ENCODE results near the gene TPSAB1. TPM values are rescaled to one million over a fixed set of nuclear protein-coding genes. Genes with fewer than 3 reads are reported as not detected.
A peak's percentile ranks its signal among the peaks of the same experiment; 100 is the strongest.

The TPSAB1 gene
- total RNA-seq, 1 experiment from 2014 or later, result not detected

GRCh38 chr16:1285669-1286512, 45.4 kb downstream of the TPSAB1 start:
- DNase-seq (ENCODE audit: low spot score), result no peak

GRCh38 chr16:1286513-1287094, 46.1 kb downstream of the TPSAB1 start:
- no peak for DNase-seq (ENCODE audit: low spot score)

- DNase-seq (ENCODE audit: low spot score), result no peak
Observed at GRCh38 chr16:1287982-1288670, 47.6 kb downstream of the TPSAB1 start.

DNA sequence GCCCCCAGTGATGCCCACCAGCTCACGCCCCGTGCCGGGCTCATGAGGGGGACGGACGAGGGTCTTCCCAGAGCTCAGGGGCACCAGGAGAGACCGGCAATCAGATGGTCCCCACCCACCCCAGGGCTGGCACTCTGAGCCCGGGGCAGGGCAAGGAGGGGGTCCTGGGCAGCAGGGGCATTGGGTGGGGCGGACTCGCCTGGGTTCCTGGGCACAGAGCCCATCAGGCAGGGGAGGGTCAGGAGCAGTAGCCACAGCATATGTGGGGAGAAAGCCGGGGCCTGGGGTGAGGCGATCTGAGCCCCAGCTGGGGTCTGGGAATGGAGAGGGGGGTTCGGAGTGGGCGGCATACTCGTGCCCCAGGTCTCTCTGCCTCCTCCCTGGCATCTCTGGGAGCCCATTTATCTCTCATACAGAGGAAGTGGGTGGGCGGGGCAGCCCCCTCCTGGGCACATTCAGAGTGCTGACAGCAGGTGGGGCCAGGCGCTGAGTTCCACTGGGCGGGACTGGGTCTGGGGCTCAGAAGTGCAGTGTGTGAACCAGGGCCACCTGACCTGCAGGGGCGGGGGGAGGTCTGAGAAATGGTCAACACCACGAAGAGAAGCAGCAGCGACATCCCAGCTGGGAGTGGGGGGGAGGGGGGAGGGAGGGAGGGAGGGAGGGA, 48.4 kb downstream of the TPSAB1 start:
- DNase-seq (ENCODE audit: low spot score), result no peak

DNA sequence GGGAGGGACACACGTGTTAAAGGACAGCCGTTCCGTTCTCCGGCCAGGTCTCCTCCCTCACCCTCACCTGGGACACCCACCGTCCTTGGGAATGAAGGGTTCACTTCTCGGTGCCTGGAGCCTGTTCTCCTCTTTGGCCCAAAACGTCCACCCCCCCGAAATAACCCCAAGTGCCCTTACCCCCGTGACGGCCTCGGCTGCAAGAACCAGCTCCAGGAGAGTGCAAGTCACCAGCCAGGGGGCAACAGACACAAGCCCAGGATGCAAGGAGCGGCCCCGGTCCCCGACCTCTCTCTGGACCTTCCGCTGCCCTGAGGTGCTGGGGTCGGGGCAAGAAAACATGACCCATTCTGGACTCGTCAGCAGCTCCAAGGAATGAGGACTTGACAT, 49.0 kb downstream of the TPSAB1 start:
- no peak for DNase-seq (ENCODE audit: low spot score)

DNA sequence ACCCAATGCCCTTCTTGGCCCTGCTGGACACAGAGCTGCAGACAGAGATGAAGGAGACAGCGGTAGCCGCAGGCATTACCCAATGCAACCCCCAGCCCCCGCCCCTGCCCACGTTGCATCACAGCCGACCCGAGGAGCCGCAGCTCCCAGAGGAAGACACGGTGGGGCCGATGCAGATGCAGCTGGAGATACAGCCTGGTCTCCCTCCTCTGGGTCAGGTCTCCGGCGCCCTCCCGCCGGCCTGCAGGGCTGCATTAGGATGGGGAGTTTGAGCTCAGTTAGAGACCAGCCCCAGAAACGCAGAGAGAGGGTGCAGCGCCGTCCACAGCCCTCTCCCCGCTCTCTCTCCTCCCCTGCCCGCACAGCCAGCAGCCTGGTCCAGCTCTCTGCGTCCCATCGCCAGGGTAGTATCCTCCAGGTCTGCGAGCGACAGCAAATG, 49.6 kb downstream of the TPSAB1 start:
- no peak for DNase-seq (ENCODE audit: low spot score)

GRCh38 chr16:1290860-1291575, 50.5 kb downstream of the TPSAB1 start:
- peak; percentile 31 for DNase-seq (ENCODE audit: low spot score)

- DNase-seq (ENCODE audit: low spot score), result no peak
Observed at GRCh38 chr16:1291576-1291974, 51.1 kb downstream of the TPSAB1 start.

Other genes with a start within 250 kb of the TPSAB1 start
- gene SSTR5, start 168.0 kb upstream of the TPSAB1 start, total RNA-seq (2014; rRNA removed; shearing (Covaris generic)), result 1.6 and 5.1 TPM in 2 replicates
- 0.10 TPM in 1 of 2 replicates, not detected in the other for gene C1QTNF8, start 144.5 kb upstream of the TPSAB1 start, total RNA-seq (2014; rRNA removed; shearing (Covaris generic))
- 0.56 and 0.65 TPM in 2 replicates for gene CACNA1H, start 87.6 kb upstream of the TPSAB1 start, total RNA-seq (2014; rRNA removed; shearing (Covaris generic))
- 0.31 TPM in 1 of 2 replicates, not detected in the other for gene TPSG1, start 15.4 kb upstream of the TPSAB1 start, total RNA-seq (2014; rRNA removed; shearing (Covaris generic))
- not detected in 2 replicates for gene TPSB2, start 10.5 kb upstream of the TPSAB1 start, total RNA-seq (2014; rRNA removed; shearing (Covaris generic))
- not detected in 2 replicates for gene TPSD1, start 15.4 kb downstream of the TPSAB1 start, total RNA-seq (2014; rRNA removed; shearing (Covaris generic))
- gene UBE2I, start 68.9 kb downstream of the TPSAB1 start, total RNA-seq (2014; rRNA removed; shearing (Covaris generic)), result 90.1 and 116 TPM in 2 replicates
- gene BAIAP3, start 92.9 kb downstream of the TPSAB1 start, total RNA-seq (2014; rRNA removed; shearing (Covaris generic)), result 8.2 and 14.1 TPM in 2 replicates
- 155 and 181 TPM in 2 replicates for gene TSR3, start 111.2 kb downstream of the TPSAB1 start, total RNA-seq (2014; rRNA removed; shearing (Covaris generic))
- gene GNPTG, start 111.2 kb downstream of the TPSAB1 start, total RNA-seq (2014; rRNA removed; shearing (Covaris generic)), result 46.6 and 50.9 TPM in 2 replicates
- 29.1 and 32.0 TPM in 2 replicates for gene UNKL, start 174.0 kb downstream of the TPSAB1 start, total RNA-seq (2014; rRNA removed; shearing (Covaris generic))
- gene UQCC4, start 180.0 kb downstream of the TPSAB1 start, total RNA-seq (2014; rRNA removed; shearing (Covaris generic)), result 50.9 and 58.1 TPM in 2 replicates
- gene PERCC1, start 190.4 kb downstream of the TPSAB1 start, total RNA-seq (2014; rRNA removed; shearing (Covaris generic)), result 0.10 TPM in 1 of 2 replicates, not detected in the other
- gene CCDC154, start 203.9 kb downstream of the TPSAB1 start, total RNA-seq (2014; rRNA removed; shearing (Covaris generic)), result not detected in 2 replicates
- 121 and 151 TPM in 2 replicates for gene CLCN7, start 234.3 kb downstream of the TPSAB1 start, total RNA-seq (2014; rRNA removed; shearing (Covaris generic))
- 0.15 TPM in 1 of 2 replicates, not detected in the other for gene PTX4, start 248.2 kb downstream of the TPSAB1 start, total RNA-seq (2014; rRNA removed; shearing (Covaris generic))